ENCODE data around the gene TTC16.

DNA sequence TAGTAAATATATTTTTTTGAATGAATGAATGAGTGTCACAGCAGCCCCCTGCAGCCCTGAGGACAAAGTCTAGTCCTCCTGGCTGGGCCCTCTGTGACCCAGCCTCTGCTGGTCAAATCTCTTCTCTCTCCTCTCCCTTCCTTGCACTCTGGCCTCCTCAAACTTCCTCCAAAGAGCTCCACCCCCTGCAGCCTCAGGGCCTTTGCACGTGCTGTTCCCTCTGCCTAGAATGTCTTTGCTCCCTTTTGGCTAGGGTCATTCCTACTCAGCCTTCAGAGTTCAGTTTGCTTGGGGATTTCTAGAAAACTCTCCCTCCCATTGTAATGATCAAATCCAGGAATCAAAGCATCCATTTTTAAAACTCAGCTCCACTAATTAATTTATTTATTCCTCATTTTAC, 49.5 kb downstream of the TTC16 start:
- no peak for TF ChIP-seq CTCF (IDR thresholded peaks at IDR 0.05)
- no peak for TF ChIP-seq EZH2 (IDR thresholded peaks at IDR 0.05)
- TF ChIP-seq EZH2phosphoT487 (IDR thresholded peaks at IDR 0.05): no peak
